HL-60 (cell line): ENCODE results near the gene SFMBT1.

ENCODE experiments used
- POLR2AphosphoS5 ChIP-seq: IDR thresholded peaks from 2 replicates; pipeline ENCODE4 v1.6.1; 2012; ENCODE audit warnings: low read depth
- TF ChIP-seq, protein P1 (sequence below): IDR thresholded peaks from one replicate; pipeline ENCODE4 v1.5.1; 2011; ENCODE audit warnings: low read length, control low read depth, inconsistent platforms; ENCODE audit not compliant: insufficient read depth
- TF ChIP-seq, protein P2 (sequence below): IDR thresholded peaks from 2 replicates; pipeline ENCODE4 v1.6.1; 2012; ENCODE audit warnings: low read depth; ENCODE audit not compliant: insufficient replicate concordance

GRCh38 chr3:53027254-53027844 lies 18.5 kb downstream of the SFMBT1 start:
- TF ChIP-seq, protein P1, sequence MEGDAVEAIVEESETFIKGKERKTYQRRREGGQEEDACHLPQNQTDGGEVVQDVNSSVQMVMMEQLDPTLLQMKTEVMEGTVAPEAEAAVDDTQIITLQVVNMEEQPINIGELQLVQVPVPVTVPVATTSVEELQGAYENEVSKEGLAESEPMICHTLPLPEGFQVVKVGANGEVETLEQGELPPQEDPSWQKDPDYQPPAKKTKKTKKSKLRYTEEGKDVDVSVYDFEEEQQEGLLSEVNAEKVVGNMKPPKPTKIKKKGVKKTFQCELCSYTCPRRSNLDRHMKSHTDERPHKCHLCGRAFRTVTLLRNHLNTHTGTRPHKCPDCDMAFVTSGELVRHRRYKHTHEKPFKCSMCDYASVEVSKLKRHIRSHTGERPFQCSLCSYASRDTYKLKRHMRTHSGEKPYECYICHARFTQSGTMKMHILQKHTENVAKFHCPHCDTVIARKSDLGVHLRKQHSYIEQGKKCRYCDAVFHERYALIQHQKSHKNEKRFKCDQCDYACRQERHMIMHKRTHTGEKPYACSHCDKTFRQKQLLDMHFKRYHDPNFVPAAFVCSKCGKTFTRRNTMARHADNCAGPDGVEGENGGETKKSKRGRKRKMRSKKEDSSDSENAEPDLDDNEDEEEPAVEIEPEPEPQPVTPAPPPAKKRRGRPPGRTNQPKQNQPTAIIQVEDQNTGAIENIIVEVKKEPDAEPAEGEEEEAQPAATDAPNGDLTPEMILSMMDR: no peak
- no peak for TF ChIP-seq POLR2AphosphoS5
- TF ChIP-seq, protein P2, sequence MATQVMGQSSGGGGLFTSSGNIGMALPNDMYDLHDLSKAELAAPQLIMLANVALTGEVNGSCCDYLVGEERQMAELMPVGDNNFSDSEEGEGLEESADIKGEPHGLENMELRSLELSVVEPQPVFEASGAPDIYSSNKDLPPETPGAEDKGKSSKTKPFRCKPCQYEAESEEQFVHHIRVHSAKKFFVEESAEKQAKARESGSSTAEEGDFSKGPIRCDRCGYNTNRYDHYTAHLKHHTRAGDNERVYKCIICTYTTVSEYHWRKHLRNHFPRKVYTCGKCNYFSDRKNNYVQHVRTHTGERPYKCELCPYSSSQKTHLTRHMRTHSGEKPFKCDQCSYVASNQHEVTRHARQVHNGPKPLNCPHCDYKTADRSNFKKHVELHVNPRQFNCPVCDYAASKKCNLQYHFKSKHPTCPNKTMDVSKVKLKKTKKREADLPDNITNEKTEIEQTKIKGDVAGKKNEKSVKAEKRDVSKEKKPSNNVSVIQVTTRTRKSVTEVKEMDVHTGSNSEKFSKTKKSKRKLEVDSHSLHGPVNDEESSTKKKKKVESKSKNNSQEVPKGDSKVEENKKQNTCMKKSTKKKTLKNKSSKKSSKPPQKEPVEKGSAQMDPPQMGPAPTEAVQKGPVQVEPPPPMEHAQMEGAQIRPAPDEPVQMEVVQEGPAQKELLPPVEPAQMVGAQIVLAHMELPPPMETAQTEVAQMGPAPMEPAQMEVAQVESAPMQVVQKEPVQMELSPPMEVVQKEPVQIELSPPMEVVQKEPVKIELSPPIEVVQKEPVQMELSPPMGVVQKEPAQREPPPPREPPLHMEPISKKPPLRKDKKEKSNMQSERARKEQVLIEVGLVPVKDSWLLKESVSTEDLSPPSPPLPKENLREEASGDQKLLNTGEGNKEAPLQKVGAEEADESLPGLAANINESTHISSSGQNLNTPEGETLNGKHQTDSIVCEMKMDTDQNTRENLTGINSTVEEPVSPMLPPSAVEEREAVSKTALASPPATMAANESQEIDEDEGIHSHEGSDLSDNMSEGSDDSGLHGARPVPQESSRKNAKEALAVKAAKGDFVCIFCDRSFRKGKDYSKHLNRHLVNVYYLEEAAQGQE: no peak
